Uterus (tissue), 4 donors: ENCODE data around the gene BICRA. TPM values are rescaled to one million over a fixed set of nuclear protein-coding genes. Genes with fewer than 3 reads are reported as not detected.

Experiments used
- DNase-seq, 2 donors: peaks; one replicate each; pipeline ENCODE4 v3.0.0-alpha.2; 2019 to 2020
- H3K27ac ChIP-seq, 2 donors: fragments of 200-600 bp; sonication (generic); 1 replicate in 1 of 2; 2 replicates in 1 of 2; pipeline ENCODE4 v1.5.1; 2016 to 2018
- H3K27me3 ChIP-seq, 2 donors: fragments of 200-600 bp; sonication (generic); one replicate each; pipeline ENCODE4 v1.5.1; 2018 to 2019; ENCODE audit warnings: control low read depth in 1 of 2
- H3K36me3 ChIP-seq, 2 donors: fragments of 200-600 bp; sonication (generic); one replicate each; pipeline ENCODE4 v1.5.1; 2019; ENCODE audit warnings: control low read depth in 1 of 2
- H3K4me1 ChIP-seq, 2 donors: fragments of 200-600 bp; sonication (generic); one replicate each; pipeline ENCODE4 v1.5.1; 2018 to 2019; ENCODE audit warnings: control low read depth in 1 of 2
- H3K4me3 ChIP-seq, 2 donors: fragments of 200-600 bp; sonication (generic); 1 replicate in 1 of 2; 2 replicates in 1 of 2; pipeline ENCODE4 v1.5.1; 2018 to 2019; ENCODE audit warnings: mild to moderate bottlenecking in 1 of 2
- H3K9me3 ChIP-seq, 2 donors: fragments of 200-600 bp; sonication (generic); one replicate each; pipeline ENCODE4 v1.5.1; 2019; ENCODE audit warnings: control low read depth in 1 of 2
- CTCF ChIP-seq, 4 experiments: fragments of 200-600 bp in 2 of 4; fragments of 450-650 bp in 2 of 4; sonication (generic) in 2 of 4; IDR thresholded peaks; one replicate each; pipeline ENCODE4 v1.5.1; 2016 to 2019; ENCODE audit warnings: antibody characterized with exemption in 4 of 4, mild to moderate bottlenecking in 2 of 4, moderate library complexity in 1 of 4
- POLR2A ChIP-seq, 2 donors: fragments of 450-650 bp; IDR thresholded peaks; one replicate each; pipeline ENCODE4 v1.6.1; 2016; ENCODE audit warnings: antibody characterized with exemption in 2 of 2, mild to moderate bottlenecking in 1 of 2, moderate library complexity in 1 of 2
- intact Hi-C: fragments of 100-400 bp; cut with DNase I; formaldehyde crosslinking; loops from one replicate; pipeline ENCODE4 v1.15.1; 2023; ENCODE audit warnings: low total_unique reads
- total RNA-seq, 4 donors: library from RNA; depleted of rRNA in 3 of 4; stranded (reverse); fragments of >200 nt in 3 of 4; gene quantifications; one replicate each; pipeline versions ENCODE4 v1.1.0 to v1.2.4, GENCODE V29; 2014 to 2023
- donor health status: DM: yes; HTN: yes; CAD: no.

The BICRA gene
- total RNA-seq, 4 donors from 2014 or later, result 2.0 to 28.1 (median 20.5) TPM

GRCh38 chr19:47701717-47702552 is 93.0 kb downstream of the BICRA start:
- no peaks in the 10 kb centered on the region for H3K27me3 ChIP-seq
- H3K36me3 ChIP-seq, result no peaks in the 10 kb centered on the region
- H3K27ac ChIP-seq, result no peak overlapping the region
- TF ChIP-seq POLR2A (IDR thresholded peaks at IDR 0.05) (no peak), CTCF (IDR thresholded peaks at IDR 0.05) (no peak)
- no peaks in the 10 kb centered on the region for H3K9me3 ChIP-seq
- intact Hi-C loops, result no loop called here
- no peak for DNase-seq
- no peak overlapping the region for H3K4me3 ChIP-seq
- peaks cover 0 to 6% of the 10 kb centered on the region in 2 donors for H3K4me1 ChIP-seq

GRCh38 chr19:47702671-47703070 is 93.7 kb downstream of the BICRA start:
- no peaks in the 10 kb centered on the region for H3K36me3 ChIP-seq
- no peak overlapping the region for H3K27ac ChIP-seq
- intact Hi-C loops, result no loop called here
- no peak for DNase-seq
- H3K4me1 ChIP-seq, result peaks cover 0 to 3% of the 10 kb centered on the region in 2 donors
- no peak overlapping the region for H3K4me3 ChIP-seq
- H3K9me3 ChIP-seq, result no peaks in the 10 kb centered on the region
- TF ChIP-seq POLR2A (IDR thresholded peaks at IDR 0.05) (no peak), CTCF (IDR thresholded peaks at IDR 0.05) (no peak)
- no peaks in the 10 kb centered on the region for H3K27me3 ChIP-seq

GRCh38 chr19:47703301-47703700 is 94.4 kb downstream of the BICRA start:
- DNase-seq, result no peak
- Histone ChIP-seq H3K27ac (no peak overlapping the region), H3K9me3 (no peaks in the 10 kb centered on the region), H3K4me1 (no peaks in the 10 kb centered on the region), H3K27me3 (no peaks in the 10 kb centered on the region), H3K36me3 (no peaks in the 10 kb centered on the region), H3K4me3 (no peak overlapping the region)
- TF ChIP-seq CTCF (IDR thresholded peaks at IDR 0.05) (no peak), POLR2A (IDR thresholded peaks at IDR 0.05) (no peak)
- intact Hi-C loops, result no loop called here

- TF ChIP-seq CTCF (IDR thresholded peaks at IDR 0.05) (no peak), POLR2A (IDR thresholded peaks at IDR 0.05) (no peak)
- H3K36me3 ChIP-seq, result no peaks in the 10 kb centered on the region
- H3K27me3 ChIP-seq, result no peaks in the 10 kb centered on the region
- no peaks in the 10 kb centered on the region for H3K4me1 ChIP-seq
- no peak overlapping the region for H3K4me3 ChIP-seq
- H3K27ac ChIP-seq, result no peak overlapping the region
- no peak for DNase-seq
- intact Hi-C loops, result no loop called here
- H3K9me3 ChIP-seq, result no peaks in the 10 kb centered on the region
Measured at GRCh38 chr19:47704024-47704423, 95.1 kb downstream of the BICRA start.

GRCh38 chr19:47704656-47705055 is 95.7 kb downstream of the BICRA start:
- no peaks in the 10 kb centered on the region for H3K27me3 ChIP-seq
- intact Hi-C loops, result no loop called here
- no peak overlapping the region for H3K4me3 ChIP-seq
- no peaks in the 10 kb centered on the region for H3K36me3 ChIP-seq
- no peak overlapping the region for H3K27ac ChIP-seq
- TF ChIP-seq POLR2A (IDR thresholded peaks at IDR 0.05), result no peak
- TF ChIP-seq CTCF (IDR thresholded peaks at IDR 0.05), result no peak
- no peaks in the 10 kb centered on the region for H3K4me1 ChIP-seq
- H3K9me3 ChIP-seq, result no peaks in the 10 kb centered on the region
- no peak for DNase-seq
